Suppressor macrophage treated with lipopolysaccharide for 1 hour (primary cell): ENCODE results near the gene DYSF.
A peak's percentile ranks its signal among the peaks of the same experiment; 100 is the strongest.

Experiments used
- DNase-seq, 3 donors: peaks; one replicate each; pipeline ENCODE4 v3.0.0-alpha.2; 2020 to 2022

DYSF gene

DNA sequence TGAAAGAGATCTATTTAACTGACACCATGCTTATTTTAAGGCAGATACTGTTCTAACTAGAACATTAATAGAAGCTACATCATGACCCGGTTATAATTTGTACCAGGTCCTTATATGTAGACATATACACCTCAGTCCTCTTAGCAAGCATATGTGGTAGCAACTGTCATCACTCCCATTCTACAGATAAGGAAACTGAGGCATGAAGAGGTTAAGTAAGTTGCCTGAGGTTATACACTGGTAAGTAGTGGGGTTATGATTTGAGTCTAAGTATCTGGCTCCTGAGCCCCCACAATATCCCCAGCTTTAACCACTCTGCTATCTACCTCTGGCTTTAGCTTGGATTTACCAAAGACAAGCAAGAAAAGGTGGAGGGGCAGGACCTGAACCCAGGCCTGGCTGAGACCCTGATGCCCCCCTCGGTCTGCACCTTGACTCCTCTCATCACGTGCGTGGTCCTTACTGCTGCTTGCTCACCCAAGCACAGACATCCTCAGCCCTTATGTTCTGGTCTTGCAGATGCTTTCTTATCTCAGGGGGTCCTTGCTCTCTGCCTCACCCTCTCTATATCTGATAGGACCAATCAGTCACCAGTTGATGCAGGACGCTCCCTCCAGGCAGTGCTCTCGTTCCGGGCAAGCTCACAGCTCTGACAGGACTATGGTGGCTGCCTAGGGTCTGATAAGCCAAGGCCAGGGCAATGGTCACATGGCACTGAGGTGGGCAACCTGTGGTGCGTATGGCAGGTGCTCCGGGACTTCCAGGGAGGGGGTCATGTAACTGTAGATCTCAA, 4.0 kb downstream of the DYSF start:
- no peak for DNase-seq

DNA sequence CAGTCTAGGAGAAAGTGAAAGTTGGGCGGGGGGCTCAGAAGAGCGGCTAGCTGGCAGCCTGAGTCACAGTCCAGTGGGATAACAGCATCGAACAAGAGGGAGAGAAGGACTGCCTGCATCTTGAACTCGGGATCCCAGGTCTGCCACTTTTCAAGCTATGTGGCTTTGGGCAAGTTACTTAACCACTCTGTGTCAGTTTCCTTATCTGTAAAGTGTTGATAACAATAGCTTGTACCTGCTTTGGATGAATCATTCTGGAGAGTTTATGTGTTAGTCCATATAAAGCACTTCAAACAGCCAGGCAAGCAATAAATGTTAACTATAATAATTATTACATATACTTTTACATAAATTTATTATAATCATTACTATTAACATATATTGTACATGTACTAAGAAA, 4.6 kb downstream of the DYSF start:
- no peak for DNase-seq

- peak in 2 of 3 donors; percentile 45 to 57 for DNase-seq
These were observed 5.2 kb downstream of the DYSF start for GRCh38 chr2:71458413-71459083.

DNA sequence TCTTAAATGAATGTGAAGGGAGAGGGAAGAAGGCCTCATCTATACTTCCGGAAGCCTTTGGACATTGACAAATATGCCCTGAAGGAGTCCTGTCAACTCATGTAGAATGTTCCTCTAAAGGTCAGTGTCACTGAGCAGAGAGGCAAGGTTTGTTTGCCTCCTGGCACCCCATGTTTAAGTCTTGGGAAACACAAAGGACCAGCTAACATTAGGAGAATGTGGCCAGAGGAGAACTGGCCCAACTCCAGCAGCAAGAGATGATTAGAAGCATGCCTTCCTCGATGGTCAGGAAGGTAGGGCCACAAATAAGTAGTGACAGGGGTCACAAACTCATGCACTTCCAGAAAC, 5.7 kb downstream of the DYSF start:
- no peak for DNase-seq

- DNase-seq: no peak
These were observed 6.7 kb downstream of the DYSF start for GRCh38 chr2:71460056-71460455.

DNA sequence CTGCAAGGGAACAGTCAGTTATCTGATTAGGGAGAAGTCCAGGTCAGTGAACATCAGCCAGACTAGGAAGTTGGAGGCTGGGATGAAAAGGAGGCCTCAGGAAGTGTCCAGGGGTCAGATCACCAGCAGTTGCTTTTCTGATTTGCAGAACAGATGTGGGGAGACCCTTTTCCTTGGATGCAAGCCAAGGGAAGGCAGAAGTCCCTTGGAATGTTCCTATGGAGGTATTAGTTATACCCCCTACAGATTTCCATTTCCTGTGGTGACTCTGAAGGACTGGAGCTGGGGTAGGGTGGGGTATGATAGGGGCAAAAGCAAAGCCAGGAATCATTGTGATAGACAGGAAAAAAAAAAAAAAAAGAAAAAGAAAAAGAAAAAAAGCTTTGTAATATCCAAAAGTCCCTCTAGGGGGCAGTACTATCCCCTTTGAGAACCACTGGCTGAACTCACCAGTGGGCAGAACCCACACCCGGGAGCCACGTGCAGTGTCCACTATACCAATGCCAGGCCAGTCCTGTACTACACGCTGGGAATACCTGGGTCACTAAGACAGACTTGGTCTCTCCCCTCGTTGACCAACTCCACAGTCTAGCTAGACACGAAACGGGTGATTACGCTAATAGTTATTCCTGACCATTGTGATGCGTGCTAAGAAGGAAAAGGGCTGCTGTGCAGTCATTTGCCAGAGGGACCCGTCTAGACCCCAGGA, 7.4 kb downstream of the DYSF start:
- peak; percentile 57 to 75 (median 73) for DNase-seq

- DNase-seq: no peak
These were observed 7.9 kb downstream of the DYSF start for GRCh38 chr2:71461304-71461671.

DNA sequence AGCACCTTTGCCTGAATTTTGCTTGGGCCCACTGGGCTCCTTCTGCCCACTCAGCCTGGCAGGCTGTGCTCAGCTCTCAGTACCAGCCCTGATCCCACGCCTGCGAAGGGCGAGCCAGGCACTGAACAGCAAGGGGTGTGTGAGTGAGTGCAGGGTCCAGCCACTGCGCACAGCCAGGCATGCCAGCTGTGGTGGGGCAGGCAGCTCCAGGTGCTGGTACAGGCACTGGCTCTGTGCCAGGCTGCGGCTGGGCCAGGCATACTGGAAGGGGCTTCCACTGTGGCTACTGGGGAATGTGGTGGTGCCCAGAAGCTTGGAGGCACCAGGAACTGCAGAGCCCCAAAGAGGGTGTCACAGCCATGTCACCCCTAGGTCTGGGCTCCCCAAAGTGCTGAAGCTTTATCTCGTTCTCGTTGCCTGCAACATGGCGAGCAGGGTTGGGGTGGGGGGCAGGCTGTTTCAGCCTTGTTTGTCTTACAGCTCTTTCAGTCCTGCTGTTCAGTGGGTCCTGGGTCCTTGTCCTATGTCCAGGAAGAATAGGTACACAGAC, 8.8 kb downstream of the DYSF start:
- no peak for DNase-seq

GRCh38 chr2:71462641-71463341, 9.4 kb downstream of the DYSF start:
- no peak for DNase-seq

DNA sequence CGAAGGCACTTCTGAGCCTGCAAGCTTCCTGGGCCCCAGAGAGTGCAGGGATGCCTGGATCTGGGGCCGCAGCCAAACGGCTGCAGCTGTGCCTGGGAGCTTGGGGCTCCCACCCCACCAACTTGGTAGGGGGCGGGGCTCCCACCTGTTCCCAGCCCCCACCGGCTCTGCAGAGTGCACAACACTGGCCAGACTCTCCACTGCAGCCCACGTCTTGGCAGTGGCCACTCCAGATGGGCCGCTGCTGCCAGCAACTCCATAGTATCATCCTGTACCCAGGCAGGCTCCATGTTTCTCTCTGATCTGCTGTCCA, 9.9 kb downstream of the DYSF start:
- no peak for DNase-seq

DNA sequence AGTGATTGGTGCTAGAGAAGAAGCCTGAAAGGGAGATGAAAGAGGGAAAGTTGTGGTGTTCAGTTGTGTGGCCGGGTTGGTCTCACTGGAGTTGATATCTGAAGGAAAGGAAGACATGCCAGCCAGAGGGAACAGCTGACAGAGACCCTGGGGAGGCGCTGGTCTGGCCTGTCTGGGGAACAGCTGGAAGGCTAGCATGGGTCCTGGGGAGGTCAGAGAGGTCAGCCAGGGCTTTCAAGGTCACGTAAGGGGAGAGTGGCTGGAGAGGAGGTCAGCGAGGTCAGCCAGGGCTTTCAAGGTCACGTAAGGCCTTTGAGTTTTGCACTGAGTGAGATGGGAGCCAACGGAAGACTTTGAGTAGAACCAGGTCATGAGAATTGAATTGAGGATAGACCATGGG, 11.0 kb downstream of the DYSF start:
- no peak for DNase-seq

DNA sequence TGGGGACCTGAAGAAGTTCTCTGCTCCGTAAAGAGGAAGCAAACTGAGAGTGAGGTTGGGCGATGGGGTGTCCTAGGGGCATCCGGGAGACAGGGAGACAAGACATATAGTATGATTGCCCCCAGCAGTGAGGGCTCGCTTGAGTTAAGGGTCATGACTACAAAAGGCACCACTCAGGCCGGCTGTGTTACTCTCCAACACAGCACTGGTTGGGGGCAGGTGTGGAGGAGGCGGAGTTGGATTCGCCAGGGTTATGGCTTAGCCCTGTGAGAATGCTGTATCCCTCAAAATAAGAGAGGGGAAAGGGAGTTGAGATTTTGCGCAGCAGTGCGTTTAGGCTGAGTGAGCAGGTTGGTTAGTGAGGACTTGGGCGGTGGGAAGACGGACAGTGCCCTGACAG, 12.0 kb downstream of the DYSF start:
- no peak for DNase-seq

DNA sequence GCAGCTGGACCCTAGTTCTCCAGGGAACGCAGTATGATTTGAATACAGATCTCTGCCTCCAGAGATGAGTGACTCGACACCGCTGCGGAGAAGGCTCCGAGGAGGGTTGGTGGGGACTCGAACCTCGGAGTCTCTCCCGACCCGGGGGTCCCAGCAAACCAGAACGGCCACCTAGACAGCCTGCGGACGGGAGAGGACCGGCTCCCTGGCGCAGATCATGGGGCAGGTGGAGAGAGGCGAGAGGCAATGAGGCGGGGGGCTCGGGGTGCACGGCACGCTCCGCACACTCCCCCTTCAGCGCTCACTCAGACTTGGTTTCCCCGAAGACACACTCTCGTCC, 12.6 kb downstream of the DYSF start:
- no peak for DNase-seq

DNA sequence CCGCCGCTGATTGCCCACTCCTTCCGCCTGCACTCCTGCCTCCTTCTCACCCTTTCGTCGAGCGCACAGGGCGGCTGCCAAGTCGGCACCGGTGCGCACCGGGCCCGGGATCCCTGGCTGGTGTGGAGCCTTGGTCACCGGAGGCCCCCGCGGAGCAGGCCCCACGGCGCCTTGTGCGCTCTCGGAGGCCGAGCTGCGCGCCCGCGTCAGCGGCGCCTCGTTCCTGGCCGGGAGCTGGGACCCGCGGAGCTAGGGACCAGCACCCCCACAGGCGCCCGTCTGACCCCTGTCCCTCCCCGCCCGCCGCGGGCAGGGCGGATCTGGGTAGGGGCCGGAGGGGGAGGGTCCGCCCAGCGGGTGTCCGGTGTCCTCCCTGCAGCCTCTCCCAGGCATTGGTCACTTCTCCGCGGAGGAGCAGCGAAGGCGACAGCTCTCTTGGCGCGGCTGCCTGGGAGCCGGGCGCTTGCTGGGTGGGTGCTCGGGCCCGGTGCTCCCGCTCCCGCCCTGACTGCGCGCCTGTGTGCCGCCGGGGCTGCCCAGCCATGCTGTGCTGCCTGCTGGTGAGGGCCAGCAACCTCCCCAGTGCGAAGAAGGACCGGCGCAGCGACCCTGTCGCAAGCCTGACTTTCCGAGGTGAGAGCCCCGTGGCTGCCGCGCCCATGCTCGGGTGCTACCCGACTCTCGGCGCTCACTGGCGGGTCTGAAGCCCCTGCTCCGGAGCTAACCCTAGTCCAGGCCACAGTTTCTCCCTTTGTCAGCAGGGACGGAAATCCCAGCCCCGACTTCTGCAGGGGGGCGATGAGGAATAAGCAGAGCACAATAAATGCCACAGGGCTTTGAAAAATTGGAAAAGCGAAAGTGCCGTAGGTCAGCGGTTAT, 13.2 kb downstream of the DYSF start:
- DNase-seq: peak; percentile 40 to 62 (median 44)

DNA sequence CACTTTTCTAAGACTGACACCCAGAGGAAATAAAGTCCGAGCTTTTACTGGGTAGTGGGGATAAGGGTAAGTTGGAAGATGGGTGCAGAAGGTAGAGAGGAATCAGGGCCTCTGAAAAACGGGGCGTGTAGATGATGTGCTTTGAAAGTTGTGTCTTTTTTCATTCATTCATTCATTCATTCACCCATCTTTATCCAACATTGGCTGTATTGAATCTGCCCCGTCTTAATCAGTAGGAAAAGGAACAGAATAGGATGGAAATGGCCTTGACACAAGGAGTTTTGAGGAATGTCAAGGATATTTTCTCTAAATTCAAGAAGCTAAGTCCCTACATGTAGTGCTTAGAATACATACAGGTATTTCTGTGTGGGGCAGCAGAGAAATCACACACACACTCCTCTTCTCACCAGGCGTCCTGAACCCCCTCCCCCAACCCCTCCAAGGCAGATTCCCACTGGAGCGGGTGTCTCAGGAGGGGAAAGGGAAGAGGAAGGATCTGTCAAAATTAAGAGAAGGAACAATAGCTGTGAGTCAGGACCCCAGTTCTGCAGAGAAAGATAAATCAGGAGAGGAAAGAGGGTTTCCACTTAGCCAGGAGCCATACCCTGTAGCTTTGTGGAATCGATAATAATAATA, 13.9 kb downstream of the DYSF start:
- DNase-seq: no peak

DNA sequence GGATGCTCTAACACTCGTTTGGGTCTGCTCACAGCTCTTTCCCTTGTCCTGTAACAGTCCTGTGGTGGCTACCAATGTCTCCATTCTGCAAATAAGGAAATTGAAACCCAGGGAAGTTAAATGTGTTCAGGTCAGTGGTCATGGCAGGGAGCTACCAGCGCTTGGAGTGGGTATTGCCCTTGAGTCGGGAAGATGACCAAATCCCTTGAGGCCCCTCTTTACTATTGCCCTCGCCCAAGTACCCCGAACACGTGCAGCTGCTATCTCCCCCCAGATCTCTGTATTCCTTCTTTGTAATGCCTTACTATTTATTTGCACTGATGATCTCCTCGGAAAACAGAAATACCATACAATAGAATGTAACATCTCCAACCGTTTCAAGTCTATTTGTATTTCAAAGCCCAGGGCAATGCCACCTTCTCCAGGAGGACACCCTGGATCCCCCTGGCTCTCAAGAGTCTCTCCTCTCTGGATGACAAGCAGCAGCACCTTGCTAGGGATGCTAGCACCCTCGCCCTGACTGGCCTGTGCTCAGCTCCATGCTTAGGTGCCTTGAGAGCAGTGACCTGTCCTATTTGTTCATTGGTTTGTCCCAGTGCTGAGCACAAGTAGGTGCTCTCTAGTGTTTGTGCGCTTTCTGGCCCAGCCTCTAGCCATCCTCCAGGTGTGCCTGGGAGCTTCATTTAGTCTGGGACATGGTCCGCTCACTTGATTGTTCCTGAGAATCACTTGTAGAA, 15.1 kb downstream of the DYSF start:
- DNase-seq: no peak

- DNase-seq: no peak
These were observed 16.3 kb downstream of the DYSF start for GRCh38 chr2:71469403-71470398.

- no peak for DNase-seq
These were observed 17.9 kb downstream of the DYSF start for GRCh38 chr2:71471276-71471675.

- DNase-seq: no peak
These were observed 18.7 kb downstream of the DYSF start for GRCh38 chr2:71472019-71472418.
